ENCODE results near the gene RAB40B. TPM values are rescaled to one million over a fixed set of nuclear protein-coding genes. Genes with fewer than 3 reads are reported as not detected.

RAB40B gene
- total and polyA plus RNA-seq, 2 of the 13 experiments (the other 11 are each of a cell fraction or from before 2014, with no cell fraction given) = 6.2 to 6.5 TPM

DNA sequence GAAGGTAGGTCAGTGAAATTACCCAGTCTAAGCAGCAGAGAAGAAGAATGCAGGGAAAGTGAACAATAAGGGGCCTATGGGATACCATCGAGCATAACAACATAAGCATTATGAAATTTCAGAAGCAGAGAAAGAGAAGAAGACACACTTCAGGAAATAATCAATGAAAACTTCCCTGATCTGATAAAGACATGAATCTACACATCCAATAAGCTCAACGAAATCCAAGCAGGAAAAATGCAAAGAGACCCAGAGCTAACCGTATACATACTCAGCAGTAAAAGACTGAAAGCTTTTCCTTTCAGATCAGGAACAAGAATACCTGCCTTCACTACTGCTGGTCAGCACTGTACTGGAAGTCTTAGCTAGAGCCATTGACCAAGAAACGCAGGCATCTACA is 88.8 kb downstream of the RAB40B start:
- H3K4me2 ChIP-seq (ENCODE audit: low read depth, low read length) = no peak overlapping the region
- H2AFZ ChIP-seq (ENCODE audit: low read length) = no peak overlapping the region
- no peak overlapping the region for H3K27ac ChIP-seq (ENCODE audit: extremely low read length, insufficient read depth, low read length)
- FAIRE-seq = no peak
- BruUV-seq (replicated peaks) = no TSS peak
- in situ Hi-C loops (cut with HindIII; ENCODE audit: extremely low pct_ligation_motif_present, low pct_unique_long_range_greater_than_20kb) (no loop called here), intact Hi-C loops (cut with micrococcal nuclease; ENCODE audit: unreplicated experiment) (no loop called here)
- H3K27me3 ChIP-seq (ENCODE audit: control insufficient read depth in 1 of 2, insufficient read depth in 2 of 2, low read length in 2 of 2) = no peaks in the 10 kb centered on the region
- DNase-seq (ENCODE audit: low spot score) = no peak
- H3K9ac ChIP-seq (ENCODE audit: insufficient read depth, low read depth, low read length) = no peak overlapping the region
- ChIA-PET POLR2A (no interaction called here), CTCF (ENCODE audit: low intra/inter-chr PET ratio, low total read pairs) (no interaction called here)
- no peak for ATAC-seq
- no peak for TF ChIP-seq PHF5A (CRISPR knock-in tag; IDR thresholded peaks at IDR 0.05; ENCODE audit: low read depth, unreplicated experiment)
- no peak for TF ChIP-seq ZSCAN30 (CRISPR knock-in tag; IDR thresholded peaks at IDR 0.05)
- TF ChIP-seq, protein P1, sequence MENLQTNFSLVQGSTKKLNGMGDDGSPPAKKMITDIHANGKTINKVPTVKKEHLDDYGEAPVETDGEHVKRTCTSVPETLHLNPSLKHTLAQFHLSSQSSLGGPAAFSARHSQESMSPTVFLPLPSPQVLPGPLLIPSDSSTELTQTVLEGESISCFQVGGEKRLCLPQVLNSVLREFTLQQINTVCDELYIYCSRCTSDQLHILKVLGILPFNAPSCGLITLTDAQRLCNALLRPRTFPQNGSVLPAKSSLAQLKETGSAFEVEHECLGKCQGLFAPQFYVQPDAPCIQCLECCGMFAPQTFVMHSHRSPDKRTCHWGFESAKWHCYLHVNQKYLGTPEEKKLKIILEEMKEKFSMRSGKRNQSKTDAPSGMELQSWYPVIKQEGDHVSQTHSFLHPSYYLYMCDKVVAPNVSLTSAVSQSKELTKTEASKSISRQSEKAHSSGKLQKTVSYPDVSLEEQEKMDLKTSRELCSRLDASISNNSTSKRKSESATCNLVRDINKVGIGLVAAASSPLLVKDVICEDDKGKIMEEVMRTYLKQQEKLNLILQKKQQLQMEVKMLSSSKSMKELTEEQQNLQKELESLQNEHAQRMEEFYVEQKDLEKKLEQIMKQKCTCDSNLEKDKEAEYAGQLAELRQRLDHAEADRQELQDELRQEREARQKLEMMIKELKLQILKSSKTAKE (CRISPR knock-in tag; IDR thresholded peaks at IDR 0.05; ENCODE audit: borderline replicate concordance) = no peak
- H3K9me3 ChIP-seq (ENCODE audit: low read length) = no peaks in the 10 kb centered on the region
- H3K36me3 ChIP-seq (replicated peaks in 1 of 2; ENCODE audit: control insufficient read depth in 1 of 2, insufficient read depth in 2 of 2, low read length in 2 of 2) = peaks cover 7 to 11% of the 10 kb centered on the region in 2 experiments
- H3K79me2 ChIP-seq (ENCODE audit: insufficient read depth, low read length) = no peaks in the 10 kb centered on the region
- no peak overlapping the region for H3K4me3 ChIP-seq (replicated peaks in 1 of 3; ENCODE audit: insufficient read depth in 1 of 3, low read depth in 2 of 3, low read length in 3 of 3)
- H4K20me1 ChIP-seq (ENCODE audit: insufficient read depth, low read length) = no peaks in the 10 kb centered on the region
- 92% methylated on average over 4 of the region's 4 CpGs for WGBS (ENCODE audit: low lambda C conversion rate)
- H3K4me1 ChIP-seq (ENCODE audit: insufficient read depth, low read length) = peaks cover 14% of the 10 kb centered on the region

- Histone ChIP-seq H4K20me1 (ENCODE audit: insufficient read depth, low read length) (peaks cover 2% of the 10 kb centered on the region; the same call in 1 of the 2 replicates), H3K4me3 (replicated peaks in 1 of 3; ENCODE audit: insufficient read depth in 1 of 3, low read depth in 2 of 3, low read length in 3 of 3) (no peak overlapping the region), H3K27me3 (ENCODE audit: control insufficient read depth in 1 of 2, insufficient read depth in 2 of 2, low read length in 2 of 2) (no peaks in the 10 kb centered on the region), H2AFZ (ENCODE audit: low read length) (no peak overlapping the region), H3K4me2 (ENCODE audit: low read depth, low read length) (no peak overlapping the region), H3K36me3 (replicated peaks in 1 of 2; ENCODE audit: control insufficient read depth in 1 of 2, insufficient read depth in 2 of 2, low read length in 2 of 2) (peaks cover 10 to 14% of the 10 kb centered on the region in 2 experiments), H3K27ac (ENCODE audit: extremely low read length, insufficient read depth, low read length) (no peak overlapping the region), H3K9me3 (ENCODE audit: low read length) (no peaks in the 10 kb centered on the region), H3K9ac (ENCODE audit: insufficient read depth, low read depth, low read length) (no peak overlapping the region), H3K79me2 (ENCODE audit: insufficient read depth, low read length) (no peaks in the 10 kb centered on the region), H3K4me1 (ENCODE audit: insufficient read depth, low read length) (peaks cover 14% of the 10 kb centered on the region)
- in situ Hi-C loops (cut with HindIII; ENCODE audit: extremely low pct_ligation_motif_present, low pct_unique_long_range_greater_than_20kb) = no loop called here
- intact Hi-C loops (cut with micrococcal nuclease; ENCODE audit: unreplicated experiment) = no loop called here
- ATAC-seq (no peak), FAIRE-seq (no peak), DNase-seq (ENCODE audit: low spot score) (no peak)
- BruUV-seq (replicated peaks) = no TSS peak
- ChIA-PET CTCF (ENCODE audit: low intra/inter-chr PET ratio, low total read pairs) (no interaction called here), POLR2A (no interaction called here)
- WGBS (ENCODE audit: low lambda C conversion rate) = 70% methylated on average over 5 of the region's 5 CpGs
- TF ChIP-seq ZNF746 (CRISPR knock-in tag; IDR thresholded peaks at IDR 0.05) (no peak), ZSCAN12 (CRISPR knock-in tag; IDR thresholded peaks at IDR 0.05) (no peak), ZNF839 (CRISPR knock-in tag; IDR thresholded peaks at IDR 0.05; ENCODE audit: borderline replicate concordance) (no peak), ZBTB38 (CRISPR knock-in tag; IDR thresholded peaks at IDR 0.05) (no peak), ZNF75D (CRISPR knock-in tag; IDR thresholded peaks at IDR 0.05; ENCODE audit: borderline replicate concordance) (no peak), HNRNPK (IDR thresholded peaks at IDR 0.05; ENCODE audit: low read depth, low read length, poor library complexity, severe bottlenecking) (no peak), AHR (CRISPR knock-in tag; IDR thresholded peaks at IDR 0.05) (no peak), TFE3 (CRISPR knock-in tag; IDR thresholded peaks at IDR 0.05) (no peak), TEAD3 (CRISPR knock-in tag; optimal IDR thresholded peaks at IDR 0.05; ENCODE audit: borderline replicate concordance) (no peak), KDM6A (CRISPR knock-in tag; IDR thresholded peaks at IDR 0.05; ENCODE audit: low read depth) (no peak)
- TF ChIP-seq, protein P2, sequence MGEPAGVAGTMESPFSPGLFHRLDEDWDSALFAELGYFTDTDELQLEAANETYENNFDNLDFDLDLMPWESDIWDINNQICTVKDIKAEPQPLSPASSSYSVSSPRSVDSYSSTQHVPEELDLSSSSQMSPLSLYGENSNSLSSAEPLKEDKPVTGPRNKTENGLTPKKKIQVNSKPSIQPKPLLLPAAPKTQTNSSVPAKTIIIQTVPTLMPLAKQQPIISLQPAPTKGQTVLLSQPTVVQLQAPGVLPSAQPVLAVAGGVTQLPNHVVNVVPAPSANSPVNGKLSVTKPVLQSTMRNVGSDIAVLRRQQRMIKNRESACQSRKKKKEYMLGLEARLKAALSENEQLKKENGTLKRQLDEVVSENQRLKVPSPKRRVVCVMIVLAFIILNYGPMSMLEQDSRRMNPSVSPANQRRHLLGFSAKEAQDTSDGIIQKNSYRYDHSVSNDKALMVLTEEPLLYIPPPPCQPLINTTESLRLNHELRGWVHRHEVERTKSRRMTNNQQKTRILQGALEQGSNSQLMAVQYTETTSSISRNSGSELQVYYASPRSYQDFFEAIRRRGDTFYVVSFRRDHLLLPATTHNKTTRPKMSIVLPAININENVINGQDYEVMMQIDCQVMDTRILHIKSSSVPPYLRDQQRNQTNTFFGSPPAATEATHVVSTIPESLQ (CRISPR knock-in tag; conservative IDR thresholded peaks at IDR 0.05) = no peak
Observed at GRCh38 chr17:82608816-82609215, 89.7 kb downstream of the RAB40B start.
